OCI-LY7 (cell line): ENCODE measurements around the gene ODAD3. TPM values are rescaled to one million over a fixed set of nuclear protein-coding genes. Genes with fewer than 3 reads are reported as not detected.
A peak's percentile ranks its signal among the peaks of the same experiment; 100 is the strongest.

ENCODE experiments used
- BruUV-seq: library from RNA; stranded (reverse); fragments of 400-500 nt; replicated peaks from 2 replicates; lab custom pipeline; 2021; lab: Mats Ljungman, UMichigan
- CTCF ChIA-PET: fragments of 300-600 bp; sonication (Branson Sonifier 250); formaldehyde crosslinking; loops from one replicate; lab custom pipeline; 2022; ENCODE audit warnings: antibody characterized with exemption; ENCODE audit not compliant: unreplicated experiment; lab: Charles Lee
- POLR2A ChIA-PET: fragments of 300-600 bp; sonication (Branson Sonifier 250); formaldehyde crosslinking; loops from one replicate; lab custom pipeline; 2022; ENCODE audit warnings: antibody characterized with exemption; lab: Charles Lee
- DNase-seq: peaks from one replicate; pipeline ENCODE4 v3.0.0-alpha.2; 2015; ENCODE audit warnings: low spot score
- H2AFZ ChIP-seq: fragments of 200-600 bp; sonication (generic), shearing (Covaris generic); 2 replicates; pipeline ENCODE4 v1.6.1; 2014; ENCODE audit warnings: mild to moderate bottlenecking, antibody characterized with exemption, low read length, moderate library complexity
- H3K27ac ChIP-seq: fragments of 200-600 bp; sonication (generic); 2 replicates; pipeline ENCODE4 v1.5.1; 2014; ENCODE audit warnings: mixed run types, low read depth, mild to moderate bottlenecking, moderate library complexity, low read length, inconsistent platforms; ENCODE audit not compliant: poor library complexity, severe bottlenecking
- H3K36me3 ChIP-seq: fragments of 200-600 bp; sonication (generic); 2 replicates; pipeline ENCODE4 v1.6.1; 2014; ENCODE audit warnings: mild to moderate bottlenecking, antibody characterized with exemption, low read length, moderate library complexity, mixed read lengths; ENCODE audit not compliant: insufficient read depth
- H3K4me1 ChIP-seq: fragments of 200-600 bp; sonication (generic); 2 replicates; pipeline ENCODE4 v1.5.1; 2014; ENCODE audit warnings: mild to moderate bottlenecking, low read length; ENCODE audit not compliant: insufficient read depth, poor library complexity, severe bottlenecking
- H3K4me2 ChIP-seq: fragments of 200-600 bp; sonication (generic); 2 replicates; pipeline ENCODE4 v1.6.1; 2014; ENCODE audit warnings: mild to moderate bottlenecking, low read length
- H3K4me3 ChIP-seq: fragments of 200-600 bp; sonication (generic); 2 replicates; pipeline ENCODE4 v1.5.1; 2014; ENCODE audit warnings: mild to moderate bottlenecking, low read depth, low read length; ENCODE audit not compliant: poor library complexity, severe bottlenecking
- H3K79me2 ChIP-seq: fragments of 200-600 bp; sonication (generic); 2 replicates; pipeline ENCODE4 v1.6.1; 2016; ENCODE audit warnings: low read depth, mild to moderate bottlenecking, low read length, moderate library complexity, mixed read lengths; ENCODE audit not compliant: insufficient read depth
- H3K9me2 ChIP-seq: fragments of 200-600 bp; sonication (generic); 2 replicates; pipeline ENCODE4 v1.6.1; 2016; ENCODE audit warnings: mild to moderate bottlenecking, low read length, mixed read lengths; ENCODE audit not compliant: insufficient read depth
- H3K9me3 ChIP-seq: fragments of 200-600 bp; sonication (generic); 2 replicates; pipeline ENCODE4 v1.6.1; 2014; ENCODE audit warnings: mild to moderate bottlenecking, mixed run types, low read length, mixed read lengths
- H4K20me1 ChIP-seq: fragments of 200-600 bp; sonication (generic); 2 replicates; pipeline ENCODE4 v1.6.1; 2014; ENCODE audit warnings: mild to moderate bottlenecking, antibody characterized with exemption, low read length, moderate library complexity, mixed read lengths; ENCODE audit not compliant: insufficient read depth
- EZH2phosphoT487 ChIP-seq: fragments of 200-600 bp; sonication (generic); IDR thresholded peaks from 2 replicates; pipeline ENCODE4 v1.6.1; 2018; ENCODE audit warnings: low read depth, borderline replicate concordance, mild to moderate bottlenecking, mixed run types, antibody characterized with exemption, low read length, moderate library complexity, mixed read lengths
- intact Hi-C: fragments of 100-400 bp; cut with micrococcal nuclease; formaldehyde crosslinking; loops from one replicate; pipeline ENCODE4 v1.10.0; 2022; ENCODE audit not compliant: unreplicated experiment
- total RNA-seq, 2 experiments: library from RNA; depleted of rRNA in 1 of 2; stranded (reverse); fragments of >200 nt in 1 of 2; shearing (Covaris generic) in 1 of 2; gene quantifications; 2 replicates each; pipeline ENCODE4 v1.2.3, GENCODE V29; 2014 to 2022
- TF ChIP-seq, protein P1 (sequence below): fragments of 200-600 bp; sonication (generic); conservative IDR thresholded peaks from 2 replicates; pipeline ENCODE4 v1.5.1; 2014; ENCODE audit warnings: mild to moderate bottlenecking, antibody characterized with exemption, low read length, moderate library complexity, mixed read lengths

Gene ODAD3
- total RNA-seq, 2 experiments from 2014 or later = 0.28 to 1.2 TPM

DNA sequence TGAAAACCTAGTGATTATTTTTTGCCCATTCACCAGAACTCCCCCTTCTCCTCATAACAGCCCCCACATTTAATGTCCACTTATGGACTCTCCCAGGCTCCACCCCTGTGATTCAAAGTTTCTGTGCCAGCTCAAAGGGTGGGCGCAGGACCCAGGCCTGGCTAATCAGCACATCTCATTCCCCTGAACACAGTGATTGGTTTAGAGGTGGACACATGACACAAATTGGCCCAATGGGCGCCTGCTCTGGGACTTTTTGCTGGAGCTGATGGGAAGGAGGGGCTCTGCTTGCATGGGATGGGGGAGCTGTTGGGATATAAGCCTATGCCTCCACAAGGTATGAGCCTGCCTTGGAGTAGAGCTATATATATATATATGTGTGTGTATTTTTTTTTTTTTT, 44.6 kb downstream of the ODAD3 start:
- ChIA-PET CTCF (no interaction called here), POLR2A (interaction anchor here (1.4 kb wide), 1 partner anchor 32 kb away, joined by 4 read pairs; no protein-coding TSS in a partner anchor)
- Histone ChIP-seq H4K20me1 (no peaks in the 10 kb centered on the region), H3K9me2 (no peaks in the 10 kb centered on the region), H3K9me3 (no peaks in the 10 kb centered on the region), H2AFZ (no peak overlapping the region), H3K36me3 (no peaks in the 10 kb centered on the region), H3K79me2 (no peaks in the 10 kb centered on the region), H3K27ac (no peak overlapping the region), H3K4me1 (peaks cover 13% of the 10 kb centered on the region), H3K4me3 (no peak overlapping the region), H3K4me2 (no peak overlapping the region)
- DNase-seq = no peak
- no TSS peak for BruUV-seq
- intact Hi-C loops = no loop called here
- TF ChIP-seq EZH2phosphoT487 = no peak
- TF ChIP-seq, protein P1, sequence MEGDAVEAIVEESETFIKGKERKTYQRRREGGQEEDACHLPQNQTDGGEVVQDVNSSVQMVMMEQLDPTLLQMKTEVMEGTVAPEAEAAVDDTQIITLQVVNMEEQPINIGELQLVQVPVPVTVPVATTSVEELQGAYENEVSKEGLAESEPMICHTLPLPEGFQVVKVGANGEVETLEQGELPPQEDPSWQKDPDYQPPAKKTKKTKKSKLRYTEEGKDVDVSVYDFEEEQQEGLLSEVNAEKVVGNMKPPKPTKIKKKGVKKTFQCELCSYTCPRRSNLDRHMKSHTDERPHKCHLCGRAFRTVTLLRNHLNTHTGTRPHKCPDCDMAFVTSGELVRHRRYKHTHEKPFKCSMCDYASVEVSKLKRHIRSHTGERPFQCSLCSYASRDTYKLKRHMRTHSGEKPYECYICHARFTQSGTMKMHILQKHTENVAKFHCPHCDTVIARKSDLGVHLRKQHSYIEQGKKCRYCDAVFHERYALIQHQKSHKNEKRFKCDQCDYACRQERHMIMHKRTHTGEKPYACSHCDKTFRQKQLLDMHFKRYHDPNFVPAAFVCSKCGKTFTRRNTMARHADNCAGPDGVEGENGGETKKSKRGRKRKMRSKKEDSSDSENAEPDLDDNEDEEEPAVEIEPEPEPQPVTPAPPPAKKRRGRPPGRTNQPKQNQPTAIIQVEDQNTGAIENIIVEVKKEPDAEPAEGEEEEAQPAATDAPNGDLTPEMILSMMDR = no peak

DNA sequence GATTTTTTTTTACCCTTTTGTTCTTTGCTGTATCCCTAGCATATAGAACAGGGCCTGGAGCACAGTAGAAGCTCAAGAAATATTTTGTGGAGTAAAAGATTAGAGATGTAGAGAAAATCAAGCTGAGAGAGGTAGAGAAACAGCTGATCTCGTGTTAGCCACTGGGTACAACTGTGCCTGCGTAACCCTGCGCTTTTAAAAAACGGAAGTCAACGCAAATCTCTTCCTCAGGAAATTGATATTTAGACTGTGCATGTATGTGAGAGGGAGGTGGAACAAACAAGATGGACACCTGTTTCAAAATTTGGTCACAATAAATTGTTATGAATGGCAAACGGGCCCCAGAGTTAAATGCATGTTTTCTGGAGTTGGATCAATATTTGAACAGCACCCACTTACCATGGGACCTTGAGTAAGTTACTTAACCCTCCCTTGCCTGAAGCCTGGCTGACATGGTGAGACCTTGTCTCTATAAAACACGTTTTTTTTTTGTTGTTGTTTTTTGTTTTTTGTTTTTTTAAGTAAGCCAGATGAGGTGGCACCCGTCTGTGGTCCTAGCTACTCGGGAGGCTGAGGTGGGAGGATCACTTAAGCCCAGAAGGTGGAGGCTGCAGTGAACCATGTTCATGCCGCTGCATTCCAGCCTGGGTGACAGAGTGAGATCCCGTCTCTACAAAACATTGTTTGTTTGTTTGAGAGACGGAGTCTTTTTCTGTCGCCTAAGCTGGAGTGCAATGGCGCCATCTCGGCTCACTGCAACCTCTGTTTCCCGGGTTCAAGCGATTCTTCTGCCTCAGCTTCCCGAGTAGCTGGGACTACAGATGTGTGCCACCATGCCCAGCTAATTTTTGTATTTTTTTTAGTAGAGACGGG, 47.5 kb downstream of the ODAD3 start:
- H3K4me3 ChIP-seq = peak overlapping the region; percentile 23
- intact Hi-C loops = no loop called here
- H3K36me3 ChIP-seq = no peaks in the 10 kb centered on the region
- ChIA-PET CTCF (no interaction called here), POLR2A (interaction anchor here (0.6 to 1.3 kb wide), 2 partner anchors 13 to 27 kb away, joined by 3 to 4 read pairs; partner anchors contain the start of gene SWSAP1)
- DNase-seq = peak; percentile 65
- no peak for TF ChIP-seq EZH2phosphoT487
- TF ChIP-seq, protein P1 = no peak
- no TSS peak for BruUV-seq
- no peaks in the 10 kb centered on the region for H4K20me1 ChIP-seq
- H3K4me2 ChIP-seq = peak overlapping the region; percentile 66
- no peaks in the 10 kb centered on the region for H3K9me3 ChIP-seq
- H3K27ac ChIP-seq = peak overlapping the region; percentile 56
- H3K4me1 ChIP-seq = peaks cover 34% of the 10 kb centered on the region
- H3K79me2 ChIP-seq = no peaks in the 10 kb centered on the region
- H2AFZ ChIP-seq = peak overlapping the region; percentile 91
- H3K9me2 ChIP-seq = no peaks in the 10 kb centered on the region

DNA sequence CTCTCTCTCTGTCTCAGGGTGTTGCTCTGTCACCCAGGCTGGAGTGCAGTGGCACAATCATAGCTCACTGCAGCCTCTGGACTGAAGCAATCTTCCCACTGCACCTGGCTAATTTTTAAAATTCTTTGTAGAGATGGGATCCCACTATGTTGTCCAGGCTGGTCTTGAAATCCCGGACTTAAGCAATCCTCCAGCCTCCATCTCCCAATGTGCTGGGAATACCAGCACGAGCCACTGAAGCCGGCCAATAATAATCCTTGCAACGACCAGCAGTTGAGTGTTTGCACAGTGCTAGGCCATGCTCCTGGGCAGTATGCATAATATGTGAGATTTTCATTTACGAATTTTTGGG, 50.2 kb downstream of the ODAD3 start:
- POLR2A ChIA-PET = interaction anchor here (0.6 to 2.2 kb wide), 3 partner anchors 85 to 1347 kb away, joined by 3 to 7 read pairs (median 4); no protein-coding TSS in a partner anchor
- H4K20me1 ChIP-seq = no peaks in the 10 kb centered on the region
- intact Hi-C loops = no loop called here

More for the DNA sequence above, 50.2 kb downstream of the ODAD3 start:
- Histone ChIP-seq H3K36me3 (no peaks in the 10 kb centered on the region), H3K4me1 (peaks cover 49% of the 10 kb centered on the region), H3K79me2 (peaks cover 5% of the 10 kb centered on the region; the same call in 1 of the 2 replicates), H3K9me3 (no peaks in the 10 kb centered on the region), H2AFZ (no peak overlapping the region), H3K27ac (no peak overlapping the region), H3K4me3 (no peak overlapping the region), H3K9me2 (no peaks in the 10 kb centered on the region), H3K4me2 (no peak overlapping the region)
- TF ChIP-seq, protein P1 = no peak
- no peak for TF ChIP-seq EZH2phosphoT487
- DNase-seq = no peak
- no TSS peak for BruUV-seq
- CTCF ChIA-PET = no interaction called here
